ENCODE measurements around the gene ARSA. TPM values are rescaled to one million over a fixed set of nuclear protein-coding genes. Genes with fewer than 3 reads are reported as not detected.

The ARSA gene
- total RNA-seq, 3 donors from 2014 or later (not counting 1 experiment from before 2014, with no cell fraction given), result 69.2 to 77.8 (median 69.3) TPM

- H3K9me3 Mint-ChIP-seq, result no peaks in the 10 kb centered on the region
- WGBS (ENCODE audit: insufficient coverage), result 96% methylated on average over 8 of the region's 8 CpGs
- peaks cover 0 to 13% of the 10 kb centered on the region in 2 donors for H3K4me1 Mint-ChIP-seq
- peaks cover 8% of the 10 kb centered on the region for H3K36me3 ChIP-seq (ENCODE audit: control insufficient read depth, insufficient read depth, low read length)
- no peak overlapping the region for H3K4me3 ChIP-seq (ENCODE audit: low read length)
- no peaks in the 10 kb centered on the region for H3K27me3 ChIP-seq (ENCODE audit: control insufficient read depth, insufficient read depth, low read length)
- H3K27ac Mint-ChIP-seq, result no peak overlapping the region
- intact Hi-C loops (cut with micrococcal nuclease), result no loop called here
- no peak for ATAC-seq
- H3K4me3 Mint-ChIP-seq, result no peak overlapping the region
- no peaks in the 10 kb centered on the region for H3K9me3 ChIP-seq (ENCODE audit: control insufficient read depth, insufficient read depth, low read length)
- no peaks in the 10 kb centered on the region for H3K27me3 Mint-ChIP-seq (ENCODE audit: low read depth in 2 of 2)
- TF ChIP-seq, protein P1, sequence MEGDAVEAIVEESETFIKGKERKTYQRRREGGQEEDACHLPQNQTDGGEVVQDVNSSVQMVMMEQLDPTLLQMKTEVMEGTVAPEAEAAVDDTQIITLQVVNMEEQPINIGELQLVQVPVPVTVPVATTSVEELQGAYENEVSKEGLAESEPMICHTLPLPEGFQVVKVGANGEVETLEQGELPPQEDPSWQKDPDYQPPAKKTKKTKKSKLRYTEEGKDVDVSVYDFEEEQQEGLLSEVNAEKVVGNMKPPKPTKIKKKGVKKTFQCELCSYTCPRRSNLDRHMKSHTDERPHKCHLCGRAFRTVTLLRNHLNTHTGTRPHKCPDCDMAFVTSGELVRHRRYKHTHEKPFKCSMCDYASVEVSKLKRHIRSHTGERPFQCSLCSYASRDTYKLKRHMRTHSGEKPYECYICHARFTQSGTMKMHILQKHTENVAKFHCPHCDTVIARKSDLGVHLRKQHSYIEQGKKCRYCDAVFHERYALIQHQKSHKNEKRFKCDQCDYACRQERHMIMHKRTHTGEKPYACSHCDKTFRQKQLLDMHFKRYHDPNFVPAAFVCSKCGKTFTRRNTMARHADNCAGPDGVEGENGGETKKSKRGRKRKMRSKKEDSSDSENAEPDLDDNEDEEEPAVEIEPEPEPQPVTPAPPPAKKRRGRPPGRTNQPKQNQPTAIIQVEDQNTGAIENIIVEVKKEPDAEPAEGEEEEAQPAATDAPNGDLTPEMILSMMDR (IDR thresholded peaks at IDR 0.05), result no peak
- H3K27ac ChIP-seq (ENCODE audit: low read length), result no peak overlapping the region
- H3K36me3 Mint-ChIP-seq, result no peaks in the 10 kb centered on the region
- H3K4me1 ChIP-seq (ENCODE audit: control insufficient read depth, insufficient read depth, low read length), result peaks cover 21% of the 10 kb centered on the region
- DNase-seq, result no peak
Measured at GRCh38 chr22:50575426-50575941, 52.5 kb downstream of the ARSA start.

Other genes with a start within 250 kb of the ARSA start
- gene SBF1, start 153.1 kb downstream of the ARSA start, total RNA-seq, result 100 to 1,000 TPM; 235 to 284 (median 242) TPM
- 1 to 10 TPM in 2 of 3 donors, under 1 TPM in 1; 0.26 to 2.5 (median 1.5) TPM for gene ADM2, start 146.6 kb downstream of the ARSA start, total RNA-seq
- gene MIOX, start 141.3 kb downstream of the ARSA start, total RNA-seq, result under 1 TPM in 1 of 3 donors, not detected in 2; 0.23 TPM
- 100 to 1,000 TPM; 114 to 129 (median 122) TPM for gene LMF2, start 120.5 kb downstream of the ARSA start, total RNA-seq
- gene NCAPH2, start 119.9 kb downstream of the ARSA start, total RNA-seq, result 100 to 1,000 TPM in 2 of 3 donors, 10 to 100 TPM in 1; 94.5 to 106 (median 104) TPM
- 10 to 100 TPM in 1 of 3 donors, 1 to 10 TPM in 2; 2.8 to 13.5 (median 8.4) TPM for gene SCO2, start 102.6 kb downstream of the ARSA start, total RNA-seq
- gene TYMP, start 98.1 kb downstream of the ARSA start, total RNA-seq, result 10 to 100 TPM; 17.7 to 44.6 (median 32.4) TPM
- gene KLHDC7B, start 82.3 kb downstream of the ARSA start, total RNA-seq, result 1 to 10 TPM; 2.4 to 6.9 (median 5.3) TPM
- gene SYCE3, start 65.2 kb downstream of the ARSA start, total RNA-seq, result not detected
- gene CPT1B, start 49.7 kb downstream of the ARSA start, total RNA-seq, result 10 to 100 TPM; 53.1 to 75.7 (median 55.5) TPM
- gene CHKB, start 45.3 kb downstream of the ARSA start, total RNA-seq, result 100 to 1,000 TPM; 166 to 204 (median 180) TPM
- gene MAPK8IP2, start 27.4 kb downstream of the ARSA start, total RNA-seq, result under 1 TPM; 0.14 to 0.26 (median 0.18) TPM
- under 1 TPM in 1 of 3 donors, not detected in 2; 0.07 TPM for gene SHANK3, start 44.7 kb upstream of the ARSA start, total RNA-seq
- gene ACR, start 110.1 kb upstream of the ARSA start, total RNA-seq, result not detected
- 10 to 100 TPM; 56.3 to 61.5 (median 58.5) TPM for gene RABL2B, start 155.5 kb upstream of the ARSA start, total RNA-seq